Liver (tissue), 9 donors: ENCODE results near the gene TRMT11. TPM values are rescaled to one million over a fixed set of nuclear protein-coding genes. Genes with fewer than 3 reads are reported as not detected.

Source experiments
- DNase-seq: peaks from one replicate; pipeline ENCODE4 v3.0.0-alpha.2; 2017; ENCODE audit warnings: low spot score
- H3K27ac ChIP-seq, 2 donors: one replicate each; pipeline ENCODE4 v1.7.0; 2013; ENCODE audit warnings: inconsistent platforms in 2 of 2, low read length in 2 of 2, control low read depth in 1 of 2, low read depth in 1 of 2, mild to moderate bottlenecking in 1 of 2
- H3K27me3 ChIP-seq, 4 donors: one replicate each; pipeline versions ENCODE4 v1.6.1 to v1.7.0; 2013; ENCODE audit warnings: low read length in 3 of 4, inconsistent platforms in 1 of 4, mild to moderate bottlenecking in 1 of 4, moderate library complexity in 1 of 4; ENCODE audit not compliant: control insufficient read depth in 4 of 4, insufficient read depth in 4 of 4
- H3K36me3 ChIP-seq, 4 donors: one replicate each; pipeline versions ENCODE4 v1.6.1 to v1.7.0; 2013; ENCODE audit warnings: low read length in 3 of 4, mild to moderate bottlenecking in 3 of 4, low read depth in 1 of 4, moderate library complexity in 1 of 4; ENCODE audit not compliant: control insufficient read depth in 4 of 4, insufficient read depth in 3 of 4
- H3K4me1 ChIP-seq, 4 donors: one replicate each; pipeline versions ENCODE4 v1.6.1 to v1.7.0; 2013; ENCODE audit warnings: low read length in 3 of 4, mild to moderate bottlenecking in 3 of 4, moderate library complexity in 1 of 4; ENCODE audit not compliant: control insufficient read depth in 4 of 4, insufficient read depth in 4 of 4
- H3K4me3 ChIP-seq, 3 donors: one replicate each; pipeline versions ENCODE4 v1.6.1 to v1.7.0; 2013; ENCODE audit warnings: low read length in 3 of 3, control low read depth in 1 of 3, low read depth in 1 of 3, mild to moderate bottlenecking in 1 of 3
- H3K9ac ChIP-seq, 2 donors: one replicate each; pipeline ENCODE4 v1.7.0; 2013; ENCODE audit warnings: low read length in 2 of 2, mild to moderate bottlenecking in 2 of 2, moderate library complexity in 2 of 2, control low read depth in 1 of 2, low read depth in 1 of 2
- H3K9me3 ChIP-seq, 4 donors: one replicate each; pipeline versions ENCODE4 v1.6.1 to v1.7.0; 2013; ENCODE audit warnings: low read length in 3 of 4; ENCODE audit not compliant: control insufficient read depth in 4 of 4
- EGR1 ChIP-seq, 2 donors: IDR thresholded peaks; 2 replicates each; pipeline ENCODE4 v1.6.1; 2016 to 2018; ENCODE audit warnings: antibody characterized with exemption in 2 of 2, low read depth in 2 of 2
- FOXA1 ChIP-seq: IDR thresholded peaks from 2 replicates; pipeline ENCODE4 v1.6.1; 2016; ENCODE audit warnings: antibody characterized with exemption
- FOXA2 ChIP-seq: IDR thresholded peaks from 2 replicates; pipeline ENCODE4 v1.6.1; 2016; ENCODE audit warnings: antibody characterized with exemption
- GABPA ChIP-seq, 2 donors: IDR thresholded peaks in 1 of 2; conservative IDR thresholded peaks in 1 of 2; 2 replicates each; pipeline ENCODE4 v1.6.1; 2016; ENCODE audit warnings: antibody characterized with exemption in 2 of 2, mild to moderate bottlenecking in 1 of 2, moderate library complexity in 1 of 2
- HNF4A ChIP-seq, 2 donors: conservative IDR thresholded peaks; 2 replicates each; pipeline ENCODE4 v1.6.1; 2016; ENCODE audit warnings: antibody characterized with exemption in 2 of 2, mild to moderate bottlenecking in 2 of 2
- HNF4G ChIP-seq: IDR thresholded peaks from 2 replicates; pipeline ENCODE4 v1.6.1; 2016; ENCODE audit warnings: antibody characterized with exemption
- JUND ChIP-seq, 2 donors: IDR thresholded peaks; 2 replicates each; pipeline ENCODE4 v1.6.1; 2016; ENCODE audit warnings: antibody characterized with exemption in 2 of 2
- MAX ChIP-seq: IDR thresholded peaks from 2 replicates; pipeline ENCODE4 v1.6.1; 2016; ENCODE audit warnings: antibody characterized with exemption
- NR2F2 ChIP-seq: IDR thresholded peaks from 2 replicates; pipeline ENCODE4 v1.6.1; 2016; ENCODE audit warnings: antibody characterized with exemption
- RAD21 ChIP-seq, 2 donors: IDR thresholded peaks; 2 replicates each; pipeline ENCODE4 v1.6.1; 2016; ENCODE audit warnings: antibody characterized with exemption in 2 of 2, mild to moderate bottlenecking in 2 of 2
- REST ChIP-seq: IDR thresholded peaks from 2 replicates; pipeline ENCODE4 v1.6.1; 2016; ENCODE audit warnings: antibody characterized with exemption, mild to moderate bottlenecking
- RXRA ChIP-seq, 2 donors: IDR thresholded peaks; 2 replicates each; pipeline ENCODE4 v1.6.1; 2017 to 2018; ENCODE audit warnings: antibody characterized with exemption in 2 of 2, mild to moderate bottlenecking in 1 of 2
- SP1 ChIP-seq: IDR thresholded peaks from 2 replicates; pipeline ENCODE4 v1.6.1; 2018; ENCODE audit warnings: antibody characterized with exemption, mild to moderate bottlenecking
- TAF1 ChIP-seq: conservative IDR thresholded peaks from 2 replicates; pipeline ENCODE4 v1.6.1; 2016; ENCODE audit warnings: antibody characterized with exemption, mild to moderate bottlenecking
- YY1 ChIP-seq: IDR thresholded peaks from 2 replicates; pipeline ENCODE4 v1.6.1; 2016; ENCODE audit warnings: antibody characterized with exemption, mild to moderate bottlenecking
- ZBTB33 ChIP-seq: IDR thresholded peaks from 2 replicates; pipeline ENCODE4 v1.6.1; 2016; ENCODE audit warnings: antibody characterized with exemption
- WGBS: extraction: QIAGEN DNeasy Blood & Tissue Kit; methylation state at CpG from one replicate; pipeline ENCODE4 v1.1.7; 2013; 5-methylcytosine and 5-hydroxymethylcytosine counted together
- polyA plus RNA-seq, 2 donors: library from polyadenylated mRNA; stranded (reverse) in 1 of 2; unstranded in 1 of 2; fragments of 200-250 nt in 1 of 2; fragments of >200 nt in 1 of 2; fragmentation: Nextera tagmentation in 1 of 2; extraction: Ambion mirVana in 1 of 2; gene quantifications; one replicate each; pipeline versions ENCODE4 v1.2.1 to v1.2.3, GENCODE V29; 2013 to 2015
- total RNA-seq, 2 donors: library from RNA; depleted of rRNA; stranded (reverse); fragments of >200 nt; gene quantifications; one replicate each; pipeline ENCODE4 v1.2.3, GENCODE V29; 2014
- TF ChIP-seq, protein P1 (sequence below): fragments of 150-350 bp; IDR thresholded peaks from 2 replicates; pipeline ENCODE4 v1.5.1; 2017; ENCODE audit warnings: improper control_type of control experiment, low read depth, low read length; ENCODE audit not compliant: missing input control
- TF ChIP-seq, protein P2 (sequence below): IDR thresholded peaks from 2 replicates; pipeline ENCODE4 v1.6.1; 2016; ENCODE audit warnings: antibody characterized with exemption
- donor health status: healthy.
- donor health status: healthy.
- donor health status: healthy.
- donor health status: healthy.
- donor health status: healthy.

TRMT11 gene
- total RNA-seq, result 10 to 100 TPM in 1 of 2 donors, 1 to 10 TPM in 1; 9.9 to 82.3 TPM
- 10 to 100 TPM; 10.3 to 24.1 TPM for polyA plus RNA-seq

DNA sequence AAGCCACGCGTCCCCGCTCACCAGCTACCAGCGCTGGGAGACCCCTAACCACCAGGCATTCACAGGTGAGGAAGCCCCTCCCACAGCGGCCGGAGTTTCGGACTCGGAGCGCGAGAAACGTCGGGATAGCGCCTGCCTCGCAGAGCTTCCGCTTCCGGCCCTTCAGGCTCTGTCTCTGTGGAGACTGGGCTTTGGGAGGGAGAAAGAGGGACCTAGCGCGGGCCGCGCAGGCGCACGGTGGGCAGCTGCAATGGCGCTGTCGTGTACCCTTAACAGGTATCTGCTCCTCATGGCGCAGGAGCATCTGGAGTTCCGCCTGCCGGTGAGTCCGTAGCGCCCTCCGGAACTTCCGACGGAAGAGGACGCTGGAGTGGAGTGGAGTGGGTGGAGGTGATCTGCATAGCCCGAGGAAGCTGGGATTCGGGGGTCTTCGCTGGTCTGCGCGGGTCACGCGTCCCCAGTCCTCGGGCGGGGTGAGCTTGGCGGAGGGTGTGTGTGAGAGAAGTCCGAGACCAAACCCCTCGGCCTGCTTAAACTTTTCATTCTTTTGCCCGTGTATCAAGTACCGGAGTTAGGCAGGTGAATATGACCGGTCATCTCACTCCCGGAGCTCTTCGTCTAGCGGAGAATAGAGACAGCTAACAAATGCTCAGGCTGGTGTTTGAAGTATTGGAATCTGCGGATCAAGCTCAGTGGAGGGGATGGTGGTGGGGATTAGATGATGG lies at the start of gene TRMT11:
Gene TRMT11 (plus strand): TSS at position 240 of the 725 bp plus-strand sequence. CDS start 11 bp downstream, at position 251.
- Histone ChIP-seq H3K36me3 (no peaks in the 10 kb centered on the region), H3K4me1 (peaks cover 2 to 32% (median 20%) of the 10 kb centered on the region in 4 donors), H3K9me3 (no peaks in the 10 kb centered on the region), H3K27ac (peak within 1 kb of the TSS; percentile 82 to 90), H3K27me3 (no peaks in the 10 kb centered on the region), H3K9ac (peak within 1 kb of the TSS; percentile 79 to 91), H3K4me3 (peak within 1 kb of the TSS; percentile 80 to 93 (median 85))
- WGBS, result under 1% methylated on average over 52 of the region's 52 CpGs
- peak in 1 of 2 donors; percentile 26 for TF ChIP-seq RAD21 (IDR thresholded peaks at IDR 0.05)
- TF ChIP-seq REST, result peak; percentile 73
- TF ChIP-seq TAF1, result peak; percentile 91
- peak; percentile 91 for TF ChIP-seq MAX
- TF ChIP-seq RXRA (IDR thresholded peaks at IDR 0.05), result peak in 1 of 2 donors; percentile 36
- peak; percentile 38 to 52 for TF ChIP-seq HNF4A (conservative IDR thresholded peaks at IDR 0.05)
- TF ChIP-seq FOXA2, result no peak
- no peak for TF ChIP-seq NR2F2
- TF ChIP-seq, protein P1, sequence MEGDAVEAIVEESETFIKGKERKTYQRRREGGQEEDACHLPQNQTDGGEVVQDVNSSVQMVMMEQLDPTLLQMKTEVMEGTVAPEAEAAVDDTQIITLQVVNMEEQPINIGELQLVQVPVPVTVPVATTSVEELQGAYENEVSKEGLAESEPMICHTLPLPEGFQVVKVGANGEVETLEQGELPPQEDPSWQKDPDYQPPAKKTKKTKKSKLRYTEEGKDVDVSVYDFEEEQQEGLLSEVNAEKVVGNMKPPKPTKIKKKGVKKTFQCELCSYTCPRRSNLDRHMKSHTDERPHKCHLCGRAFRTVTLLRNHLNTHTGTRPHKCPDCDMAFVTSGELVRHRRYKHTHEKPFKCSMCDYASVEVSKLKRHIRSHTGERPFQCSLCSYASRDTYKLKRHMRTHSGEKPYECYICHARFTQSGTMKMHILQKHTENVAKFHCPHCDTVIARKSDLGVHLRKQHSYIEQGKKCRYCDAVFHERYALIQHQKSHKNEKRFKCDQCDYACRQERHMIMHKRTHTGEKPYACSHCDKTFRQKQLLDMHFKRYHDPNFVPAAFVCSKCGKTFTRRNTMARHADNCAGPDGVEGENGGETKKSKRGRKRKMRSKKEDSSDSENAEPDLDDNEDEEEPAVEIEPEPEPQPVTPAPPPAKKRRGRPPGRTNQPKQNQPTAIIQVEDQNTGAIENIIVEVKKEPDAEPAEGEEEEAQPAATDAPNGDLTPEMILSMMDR, result no peak
- TF ChIP-seq EGR1 (IDR thresholded peaks at IDR 0.05; ENCODE audit: low read depth in 2 of 2), result peak in 1 of 2 donors; percentile 49
- peak; percentile 63 for TF ChIP-seq SP1
- no peak for TF ChIP-seq JUND (IDR thresholded peaks at IDR 0.05)
- no peak for TF ChIP-seq FOXA1
- TF ChIP-seq ZBTB33, result peak; percentile 84
- TF ChIP-seq, protein P2, sequence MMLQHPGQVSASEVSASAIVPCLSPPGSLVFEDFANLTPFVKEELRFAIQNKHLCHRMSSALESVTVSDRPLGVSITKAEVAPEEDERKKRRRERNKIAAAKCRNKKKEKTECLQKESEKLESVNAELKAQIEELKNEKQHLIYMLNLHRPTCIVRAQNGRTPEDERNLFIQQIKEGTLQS, result peak; percentile 25
- no peak for TF ChIP-seq HNF4G
- TF ChIP-seq YY1, result peak; percentile 98
- peak; percentile 86 to 96 for TF ChIP-seq GABPA (IDR thresholded peaks at IDR 0.05 in 1 of 2, conservative IDR thresholded peaks at IDR 0.05 in 1 of 2)
- DNase-seq, result peak; percentile 83
